ENCODE measurements around the gene ANKS1B. TPM values are rescaled to one million over a fixed set of nuclear protein-coding genes. Genes with fewer than 3 reads are reported as not detected.
"Not testable (repeated sequence)": the region's sequence is repeated elsewhere in the genome, so short reads cannot be mapped to it uniquely, and the experiment has no call there.

ANKS1B gene
- polyA plus RNA-seq, 12 donors: 1.5 to 4.0 (median 2.7) TPM; not detected in 2

DNA sequence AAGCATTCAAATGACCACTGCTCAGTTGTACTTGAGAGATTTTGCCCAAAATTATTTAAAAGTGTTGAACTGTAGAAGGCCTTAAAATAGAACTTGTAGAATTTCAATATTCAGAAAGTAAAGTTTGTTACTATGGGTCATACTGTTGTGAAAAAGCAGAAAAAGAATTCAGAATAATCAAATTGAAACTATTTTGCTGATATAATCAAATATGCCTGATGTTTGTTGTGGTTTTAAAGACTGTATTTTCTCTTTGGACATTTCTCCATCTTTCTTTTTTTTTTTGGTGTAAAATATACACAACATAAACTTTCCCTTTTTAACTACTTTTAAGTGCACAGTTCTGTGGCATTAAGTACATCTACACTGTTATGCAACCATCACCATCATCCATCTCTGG lies 964.9 kb downstream of the ANKS1B start:
- no peak for DNase-seq

- no peak for DNase-seq
Observed at GRCh38 chr12:99017971-99018370, 966.8 kb downstream of the ANKS1B start.

DNA sequence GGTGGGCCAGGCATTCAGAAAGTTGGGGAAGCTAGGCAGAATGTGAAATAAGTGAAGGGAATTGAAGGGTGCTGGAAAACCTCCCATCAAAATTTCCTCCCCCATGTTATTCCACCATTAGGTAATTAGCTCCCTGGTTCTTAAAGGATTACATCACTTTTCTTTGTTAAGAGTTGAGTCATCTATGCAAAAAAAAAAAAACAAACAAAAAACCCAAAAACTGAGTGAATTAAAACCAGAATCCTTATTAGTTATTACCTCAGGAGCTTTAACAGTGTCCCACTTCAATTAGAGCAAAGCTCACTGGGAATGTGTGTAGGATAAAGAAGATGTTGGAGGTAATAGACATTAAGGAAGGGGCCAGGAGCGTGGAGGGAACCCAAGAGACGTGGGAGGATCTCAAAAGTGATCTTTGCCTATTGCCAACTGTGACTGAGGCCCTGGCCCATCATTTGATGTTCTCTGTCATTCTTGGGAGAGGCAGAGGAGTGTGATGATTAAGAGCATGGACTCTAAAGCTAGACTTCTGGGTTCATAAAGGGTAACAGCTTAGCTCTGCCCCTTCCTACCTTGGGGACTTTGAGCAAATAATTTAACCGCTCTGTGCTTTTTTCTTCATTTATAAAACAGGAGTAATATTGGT lies 975.0 kb downstream of the ANKS1B start:
- no peak for DNase-seq

DNA sequence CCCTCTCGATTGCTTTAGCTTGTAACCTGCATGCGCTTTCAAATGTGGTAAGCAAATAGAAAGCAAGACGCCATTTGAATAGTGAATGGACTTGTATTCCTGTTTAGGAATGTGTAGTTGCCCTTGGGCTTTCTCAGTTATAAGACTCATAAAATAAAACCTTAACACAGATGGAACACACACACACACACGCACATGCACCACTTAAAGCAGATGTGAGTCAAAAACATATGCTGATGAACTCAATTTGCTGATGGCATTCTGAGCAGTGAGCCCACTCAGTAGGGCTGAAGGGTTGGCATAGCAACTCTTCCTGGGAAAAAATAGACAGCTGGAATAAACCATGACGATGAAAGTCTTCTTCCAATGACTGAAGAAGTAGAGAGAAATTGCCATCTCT lies 979.1 kb downstream of the ANKS1B start:
- DNase-seq: no peak

GRCh38 chr12:99004799-99005466 lies 979.8 kb downstream of the ANKS1B start:
- DNase-seq: no peak

- DNase-seq: no peak
Observed at GRCh38 chr12:99002731-99003130, 982.0 kb downstream of the ANKS1B start.

GRCh38 chr12:99002156-99002555 lies 982.6 kb downstream of the ANKS1B start:
- DNase-seq: no peak

DNA sequence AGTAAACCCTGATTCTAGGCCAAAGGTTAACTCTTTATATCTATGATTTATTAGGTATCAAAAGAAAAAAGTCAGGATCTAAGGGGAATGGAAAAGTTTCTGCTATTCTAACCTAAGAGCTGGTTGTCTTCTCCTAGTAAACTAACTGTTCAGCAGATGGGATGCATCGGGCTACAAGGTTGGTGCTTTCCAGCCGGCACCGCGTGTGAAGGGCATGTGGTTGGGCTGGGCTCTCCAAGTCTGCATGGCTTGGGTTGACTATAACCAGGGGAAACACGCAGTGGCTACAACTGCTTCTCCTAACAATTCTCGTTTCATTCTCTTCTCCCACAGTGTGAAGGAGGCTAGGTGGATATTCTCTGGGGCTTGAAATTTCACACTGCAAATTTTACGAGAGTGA lies 985.2 kb downstream of the ANKS1B start:
- no peak for DNase-seq

- peak; percentile 48 for DNase-seq
Observed at GRCh38 chr12:98998697-98999299, 985.9 kb downstream of the ANKS1B start.

GRCh38 chr12:98997899-98998298 lies 986.8 kb downstream of the ANKS1B start:
- no peak for DNase-seq

DNA sequence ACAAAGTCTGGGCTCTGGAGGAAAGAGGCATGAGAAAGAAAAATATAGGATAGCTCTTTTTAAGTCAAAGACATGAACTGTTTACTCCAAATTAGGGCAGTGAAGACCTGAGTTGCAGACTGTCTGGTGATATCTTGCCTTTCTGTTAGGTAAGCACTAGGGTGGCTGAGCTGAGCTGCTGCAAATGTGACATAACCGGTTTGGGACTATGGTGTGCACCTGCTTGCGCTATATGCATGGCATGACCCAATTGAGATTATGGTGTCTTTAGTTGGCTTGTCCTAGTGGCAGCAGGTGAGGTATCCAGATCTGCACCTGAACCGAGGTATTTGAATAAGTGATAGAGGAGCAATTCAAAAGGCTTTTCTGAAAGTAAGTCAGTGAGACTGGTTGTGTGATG lies 994.1 kb downstream of the ANKS1B start:
- no peak for DNase-seq

DNA sequence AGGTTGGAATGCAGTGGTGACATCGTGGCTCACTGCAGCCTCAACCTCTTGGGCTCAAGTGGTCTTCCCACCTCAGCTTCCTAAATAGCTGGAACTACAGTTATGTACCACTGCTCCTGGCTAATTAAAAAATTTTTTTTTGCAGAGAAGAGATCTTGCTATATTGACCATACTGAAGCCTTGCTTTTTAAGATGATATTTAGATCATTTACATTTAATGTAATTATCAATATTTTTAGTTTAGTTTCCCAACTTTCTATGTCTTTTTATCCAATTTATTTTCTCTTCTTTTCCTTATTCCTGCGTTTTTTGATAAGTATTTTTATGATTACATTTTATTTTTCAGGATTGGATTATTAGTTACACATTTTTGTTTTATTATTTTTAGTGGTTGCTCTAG lies 999.6 kb downstream of the ANKS1B start:
- DNase-seq: no peak

GRCh38 chr12:98983647-98984046 lies 1001.1 kb downstream of the ANKS1B start:
- no peak for DNase-seq

DNA sequence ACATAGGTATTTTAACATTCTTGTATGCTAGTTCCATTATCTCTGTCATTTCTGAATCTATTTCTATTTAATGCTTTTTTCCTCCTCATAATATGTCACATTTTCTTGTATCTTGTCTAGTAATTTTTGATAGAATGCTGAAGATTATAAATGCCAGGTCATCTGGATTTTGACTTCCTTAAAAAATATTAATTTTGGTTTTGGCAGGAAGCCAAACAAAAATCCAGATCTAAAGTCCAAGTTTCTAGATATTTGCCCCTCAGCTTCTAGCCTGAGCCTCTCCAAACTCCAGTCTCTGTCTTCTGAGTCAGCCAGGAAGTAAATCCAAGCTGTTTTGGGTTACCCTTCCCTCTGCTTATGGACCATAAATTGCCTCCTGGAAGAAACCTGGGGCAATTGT lies 1004.2 kb downstream of the ANKS1B start:
- DNase-seq: no peak

GRCh38 chr12:98977186-98977585 lies 1007.5 kb downstream of the ANKS1B start:
- no peak for DNase-seq

DNA sequence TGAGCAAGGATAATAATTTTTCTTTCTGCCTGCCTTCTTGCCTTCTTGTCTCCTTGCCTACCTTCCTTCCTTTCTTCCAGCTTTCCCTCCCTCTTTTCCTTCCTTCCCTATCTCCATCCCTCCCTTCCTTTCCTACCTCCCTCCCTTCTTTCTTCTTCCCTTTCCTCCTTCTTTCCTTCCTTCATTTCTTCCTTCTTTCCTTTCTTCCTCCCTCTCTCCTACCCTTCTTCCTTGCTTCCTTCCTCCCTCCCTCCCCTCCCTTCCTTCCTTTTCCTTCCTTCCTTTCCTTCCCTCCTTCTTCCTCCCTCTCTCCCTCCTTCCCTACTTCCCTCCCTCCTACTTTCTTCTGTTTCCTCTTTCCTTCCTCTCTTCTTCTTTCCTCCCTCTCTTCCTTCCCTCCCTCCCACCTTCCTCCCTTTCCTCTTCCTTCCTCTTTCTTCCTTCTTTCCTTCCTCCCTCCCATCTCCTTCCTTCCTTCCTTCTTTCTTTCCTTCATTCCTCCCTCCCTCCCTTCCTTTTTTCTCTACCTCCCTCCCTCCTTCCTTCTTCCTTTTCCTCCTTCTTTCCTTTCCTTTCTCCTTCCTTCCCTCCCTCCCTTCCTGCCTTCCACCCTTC lies 1009.9 kb downstream of the ANKS1B start:
- no peak for DNase-seq

GRCh38 chr12:98973395-98973794 lies 1011.3 kb downstream of the ANKS1B start:
- DNase-seq: no peak

GRCh38 chr12:98970950-98971349 lies 1013.8 kb downstream of the ANKS1B start:
- DNase-seq: no peak

DNA sequence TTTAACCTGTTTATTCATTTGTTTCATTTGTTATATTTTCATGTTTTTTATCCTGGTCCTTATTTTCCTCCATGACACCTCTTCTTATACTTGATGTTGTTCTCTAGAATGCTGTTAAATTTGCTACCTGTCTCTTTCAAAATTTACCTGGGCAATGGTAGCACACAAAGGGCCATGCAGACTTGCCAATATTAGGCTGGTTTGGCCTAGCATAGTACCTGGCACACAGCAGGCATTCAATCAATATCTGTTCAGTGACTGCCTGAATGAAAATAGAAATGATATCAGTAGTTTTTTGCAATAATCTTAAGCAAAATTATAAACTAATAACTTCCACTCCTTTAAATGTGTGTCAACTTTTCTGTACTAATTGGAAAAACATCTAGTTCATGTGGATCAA lies 1014.5 kb downstream of the ANKS1B start:
- DNase-seq: no peak

- DNase-seq: no peak
Observed at GRCh38 chr12:98968896-98969295, 1015.8 kb downstream of the ANKS1B start.

DNA sequence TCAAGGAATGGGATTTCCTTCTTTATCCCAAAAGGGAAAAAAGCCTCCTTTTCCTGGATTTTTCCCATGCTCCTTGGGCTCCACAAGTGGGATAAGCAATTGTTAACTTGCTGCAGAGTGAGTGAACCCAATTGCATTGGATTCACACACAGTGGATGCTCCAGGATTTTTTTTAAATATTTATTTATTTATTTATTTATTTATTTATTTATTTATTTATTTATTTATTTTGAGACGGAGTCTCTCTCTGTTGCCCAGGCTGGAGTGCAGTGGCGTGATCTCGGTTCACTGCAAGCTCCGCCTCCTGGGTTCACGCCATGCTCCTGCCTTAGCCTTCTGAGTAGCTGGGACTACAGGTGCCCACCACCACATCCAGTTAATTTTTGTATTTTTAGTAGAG lies 1027.6 kb downstream of the ANKS1B start:
- not testable (repeated sequence) for DNase-seq

GRCh38 chr12:98955284-98955683 lies 1029.5 kb downstream of the ANKS1B start:
- no peak for DNase-seq

DNA sequence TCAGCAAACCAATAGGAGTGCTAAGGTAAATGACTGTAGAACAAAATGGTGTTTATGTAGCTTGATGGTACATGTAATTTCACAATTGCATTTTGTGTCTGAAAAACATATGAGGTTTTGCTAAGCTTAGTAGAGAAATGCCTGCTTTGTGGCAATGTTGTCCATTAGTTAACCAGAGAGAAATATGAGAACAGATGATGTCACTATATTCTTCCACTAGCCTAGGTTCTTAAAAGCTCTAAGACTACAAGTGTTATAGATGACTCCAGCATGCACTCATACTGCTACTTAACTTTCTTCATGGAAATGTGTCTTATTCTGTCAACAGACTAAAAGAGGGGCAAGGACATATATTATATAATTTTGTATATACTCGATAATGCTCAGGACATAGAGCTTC lies 1030.2 kb downstream of the ANKS1B start:
- DNase-seq: no peak
